ENCODE data around the gene CDC42SE2. TPM values are rescaled to one million over a fixed set of nuclear protein-coding genes. Genes with fewer than 3 reads are reported as not detected.

Gene CDC42SE2
- total RNA-seq, 6 donors from 2014 or later: 13.6 to 92.1 (median 36.5) TPM

DNA sequence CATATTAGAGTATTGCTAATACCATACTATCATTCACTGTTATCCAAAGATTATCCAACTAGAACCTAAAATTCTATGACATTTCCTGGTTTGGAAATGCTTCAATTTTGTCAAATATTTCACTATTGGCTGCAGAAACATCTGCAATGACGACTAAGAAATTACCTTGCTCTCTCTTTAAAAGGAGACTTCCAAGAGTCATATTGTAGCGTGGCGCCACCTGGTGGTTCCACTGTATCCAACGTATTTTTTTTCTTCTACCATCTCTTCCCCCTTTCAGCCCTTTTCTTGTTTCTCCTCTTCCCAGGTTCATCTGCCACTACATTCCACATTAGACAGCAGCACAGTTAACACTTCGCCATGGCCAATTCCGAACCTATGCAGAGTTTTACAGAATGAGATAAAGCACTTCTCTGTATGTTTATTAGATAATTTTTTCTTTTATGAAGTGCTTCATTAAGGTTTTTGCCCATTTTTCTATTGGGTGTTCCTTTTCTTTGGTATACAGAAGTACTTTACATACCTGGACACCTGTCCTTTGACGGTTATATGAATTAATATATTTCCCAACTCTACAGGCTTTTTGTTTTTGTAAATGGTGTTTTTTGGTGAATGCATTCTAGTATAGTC, 153.5 kb downstream of the CDC42SE2 start:
- DNase-seq: peak in 1 of 2 donors; percentile 67
- Histone ChIP-seq H3K27ac (no peak overlapping the region), H3K9me3 (no peaks in the 10 kb centered on the region), H3K36me3 (peaks cover 0 to 11% (median 7%) of the 10 kb centered on the region in 4 donors), H3K4me1 (no peaks in the 10 kb centered on the region), H3K27me3 (no peaks in the 10 kb centered on the region), H3K4me3 (no peak overlapping the region)
- no peak for TF ChIP-seq POLR2A (IDR thresholded peaks at IDR 0.05)
- TF ChIP-seq, protein P1, sequence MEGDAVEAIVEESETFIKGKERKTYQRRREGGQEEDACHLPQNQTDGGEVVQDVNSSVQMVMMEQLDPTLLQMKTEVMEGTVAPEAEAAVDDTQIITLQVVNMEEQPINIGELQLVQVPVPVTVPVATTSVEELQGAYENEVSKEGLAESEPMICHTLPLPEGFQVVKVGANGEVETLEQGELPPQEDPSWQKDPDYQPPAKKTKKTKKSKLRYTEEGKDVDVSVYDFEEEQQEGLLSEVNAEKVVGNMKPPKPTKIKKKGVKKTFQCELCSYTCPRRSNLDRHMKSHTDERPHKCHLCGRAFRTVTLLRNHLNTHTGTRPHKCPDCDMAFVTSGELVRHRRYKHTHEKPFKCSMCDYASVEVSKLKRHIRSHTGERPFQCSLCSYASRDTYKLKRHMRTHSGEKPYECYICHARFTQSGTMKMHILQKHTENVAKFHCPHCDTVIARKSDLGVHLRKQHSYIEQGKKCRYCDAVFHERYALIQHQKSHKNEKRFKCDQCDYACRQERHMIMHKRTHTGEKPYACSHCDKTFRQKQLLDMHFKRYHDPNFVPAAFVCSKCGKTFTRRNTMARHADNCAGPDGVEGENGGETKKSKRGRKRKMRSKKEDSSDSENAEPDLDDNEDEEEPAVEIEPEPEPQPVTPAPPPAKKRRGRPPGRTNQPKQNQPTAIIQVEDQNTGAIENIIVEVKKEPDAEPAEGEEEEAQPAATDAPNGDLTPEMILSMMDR (IDR thresholded peaks at IDR 0.05): peak; percentile 61 to 86 (median 77)
- peak; percentile 75 to 78 for ATAC-seq (ENCODE audit: low FRiP score in 2 of 2)
- 21 to 24% methylated on average over 7 of the region's 7 CpGs for WGBS, 2 donors

DNA sequence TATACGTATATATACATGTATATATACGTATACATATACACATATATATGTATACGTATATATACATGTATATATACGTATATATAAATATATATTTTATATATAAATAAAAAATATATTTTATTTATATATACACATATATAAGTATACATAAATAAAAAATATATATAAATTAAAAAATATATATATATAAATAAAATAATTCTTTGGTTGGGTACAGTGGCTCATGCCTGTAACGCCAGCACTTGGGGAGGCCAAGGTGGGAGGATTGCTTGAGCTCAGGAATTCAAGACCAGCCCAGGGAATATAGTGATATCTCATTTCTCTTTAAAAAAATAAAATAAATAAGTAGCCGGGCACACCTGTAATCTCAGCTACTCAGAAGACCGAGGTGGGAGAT, 155.0 kb downstream of the CDC42SE2 start:
- no peak overlapping the region for H3K27ac ChIP-seq
- H3K36me3 ChIP-seq: peaks cover 0 to 19% (median 7%) of the 10 kb centered on the region in 4 donors
- WGBS, 2 donors: 94 to 96% methylated on average over 7 of the region's 7 CpGs
- no peaks in the 10 kb centered on the region for H3K9me3 ChIP-seq
- no peaks in the 10 kb centered on the region for H3K27me3 ChIP-seq
- DNase-seq: no peak
- H3K4me1 ChIP-seq: no peaks in the 10 kb centered on the region
- TF ChIP-seq, protein P1 (IDR thresholded peaks at IDR 0.05): no peak
- no peak for TF ChIP-seq POLR2AphosphoS5 (IDR thresholded peaks at IDR 0.05)
- TF ChIP-seq EP300 (IDR thresholded peaks at IDR 0.05): no peak
- no peak for TF ChIP-seq POLR2A (IDR thresholded peaks at IDR 0.05)
- ATAC-seq (ENCODE audit: low FRiP score in 2 of 2): no peak
- H3K4me3 ChIP-seq: no peak overlapping the region

DNA sequence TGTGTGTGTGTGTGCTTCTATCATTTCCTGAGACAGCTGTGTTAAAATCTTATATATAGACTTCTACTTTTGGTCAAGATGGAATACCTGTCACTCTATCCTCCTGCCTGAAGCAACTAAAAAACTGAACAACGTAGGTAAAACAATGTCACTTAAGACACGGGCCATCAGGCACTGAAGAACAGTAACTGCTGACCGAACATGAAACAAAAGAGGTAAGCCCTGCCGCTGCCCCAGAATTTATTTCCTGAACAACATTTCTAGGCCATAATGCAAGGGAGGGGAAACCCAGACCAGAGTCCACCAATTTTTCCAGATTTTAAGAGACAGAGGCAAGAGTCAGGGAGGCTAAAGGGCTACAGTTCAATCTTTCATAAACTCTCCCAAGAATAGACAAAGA, 156.0 kb downstream of the CDC42SE2 start:
- WGBS, 2 donors: 72% methylated on average over 4 of the region's 4 CpGs
- Histone ChIP-seq H3K9me3 (no peaks in the 10 kb centered on the region), H3K27ac (no peak overlapping the region), H3K36me3 (peaks cover 0 to 23% (median 7%) of the 10 kb centered on the region in 4 donors), H3K4me1 (no peaks in the 10 kb centered on the region), H3K27me3 (no peaks in the 10 kb centered on the region), H3K4me3 (no peak overlapping the region)
- ATAC-seq (ENCODE audit: low FRiP score in 2 of 2) (no peak), DNase-seq (no peak)
- TF ChIP-seq, protein P1 (IDR thresholded peaks at IDR 0.05): no peak
- TF ChIP-seq EP300 (IDR thresholded peaks at IDR 0.05) (no peak), POLR2AphosphoS5 (IDR thresholded peaks at IDR 0.05) (no peak), POLR2A (IDR thresholded peaks at IDR 0.05) (no peak)

DNA sequence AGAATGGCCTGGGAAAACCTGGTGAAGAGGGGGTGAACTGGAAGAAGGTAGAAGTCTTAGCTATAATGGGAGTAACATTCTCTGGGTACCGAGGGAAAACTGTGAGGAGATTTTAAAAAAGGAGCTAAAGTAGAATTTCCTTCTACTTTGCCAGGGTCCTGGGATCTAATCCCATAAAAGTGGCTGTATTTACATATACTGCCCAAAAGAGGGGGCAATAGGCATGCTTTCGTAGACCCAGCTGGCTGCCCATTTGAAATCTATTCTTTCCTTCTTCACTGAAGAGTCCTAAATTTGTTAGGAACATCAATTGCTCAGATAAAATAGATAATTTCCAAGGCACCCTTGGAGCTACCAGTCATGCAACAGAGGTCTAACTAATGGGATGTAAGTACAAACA, 159.2 kb downstream of the CDC42SE2 start:
- no peak for ATAC-seq (ENCODE audit: low FRiP score in 2 of 2)
- no peak overlapping the region for H3K4me3 ChIP-seq
- no peak for DNase-seq
- H3K36me3 ChIP-seq: peaks cover 0 to 46% (median 11%) of the 10 kb centered on the region in 4 donors
- TF ChIP-seq POLR2A (IDR thresholded peaks at IDR 0.05): no peak
- TF ChIP-seq POLR2AphosphoS5 (IDR thresholded peaks at IDR 0.05): no peak
- TF ChIP-seq, protein P1 (IDR thresholded peaks at IDR 0.05): peak in 5 of 6 experiments; percentile 29 to 52 (median 35)
- no peak for TF ChIP-seq EP300 (IDR thresholded peaks at IDR 0.05)
- 76 to 84% methylated on average over 2 of the region's 2 CpGs for whole genome bisulfite sequencing, 2 donors
- H3K27ac ChIP-seq: no peak overlapping the region
- H3K27me3 ChIP-seq: no peaks in the 10 kb centered on the region
- H3K4me1 ChIP-seq: no peaks in the 10 kb centered on the region
- no peaks in the 10 kb centered on the region for H3K9me3 ChIP-seq

DNA sequence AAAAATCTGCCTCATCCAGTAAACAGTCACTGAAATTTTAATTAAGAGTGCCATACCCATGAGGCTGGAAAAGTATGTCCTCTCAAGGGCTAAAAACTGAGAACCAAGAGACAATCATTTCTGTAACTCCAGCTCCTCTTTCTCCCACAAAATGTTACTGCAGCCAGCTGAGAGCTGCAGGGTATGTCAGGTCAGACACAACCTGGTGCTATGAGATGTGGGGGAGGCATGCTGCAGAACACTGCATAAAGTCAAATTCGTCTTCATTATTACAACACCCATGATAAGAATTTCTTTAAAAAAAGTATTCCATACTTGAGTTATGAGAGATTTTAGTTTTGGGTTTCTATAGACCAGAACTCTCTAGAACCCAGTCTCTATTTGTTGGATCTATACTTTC, 162.2 kb downstream of the CDC42SE2 start:
- no peaks in the 10 kb centered on the region for H3K9me3 ChIP-seq
- WGBS, 2 donors: 88 to 100% methylated on average over 1 of the region's 1 CpG
- no peak overlapping the region for H3K4me3 ChIP-seq
- no peaks in the 10 kb centered on the region for H3K27me3 ChIP-seq
- DNase-seq (no peak), ATAC-seq (ENCODE audit: low FRiP score in 2 of 2) (no peak)
- no peak overlapping the region for H3K27ac ChIP-seq
- TF ChIP-seq POLR2A (IDR thresholded peaks at IDR 0.05): no peak
- TF ChIP-seq, protein P1 (IDR thresholded peaks at IDR 0.05): no peak
- TF ChIP-seq EP300 (IDR thresholded peaks at IDR 0.05): no peak
- TF ChIP-seq POLR2AphosphoS5 (IDR thresholded peaks at IDR 0.05): no peak
- H3K4me1 ChIP-seq: no peaks in the 10 kb centered on the region
- H3K36me3 ChIP-seq: peaks cover 3 to 71% (median 28%) of the 10 kb centered on the region in 4 donors
